Measurements from ENCODE around the gene AKAP13.

GRCh38 chr15:85642065-85642692 lies 261.8 kb downstream of the AKAP13 start:
- TF ChIP-seq CTCF (IDR thresholded peaks at IDR 0.05): no peak
- TF ChIP-seq POLR2AphosphoS5 (IDR thresholded peaks at IDR 0.05): no peak
- TF ChIP-seq POLR2A (IDR thresholded peaks at IDR 0.05): no peak
- TF ChIP-seq EP300 (IDR thresholded peaks at IDR 0.05): no peak
